Tibial nerve (tissue), 4 donors: Measurements from ENCODE around the gene CLTC. TPM values are rescaled to one million over a fixed set of nuclear protein-coding genes. Genes with fewer than 3 reads are reported as not detected.

Source experiments
- DNase-seq, 2 donors: peaks; one replicate each; pipeline ENCODE4 v3.0.0-alpha.2; 2019; ENCODE audit warnings: low spot score in 2 of 2
- H3K27ac ChIP-seq, 4 donors: fragments of 200-600 bp; sonication (generic) in 3 of 4; one replicate each; pipeline ENCODE4 v1.5.1; 2017 to 2019; ENCODE audit warnings: mild to moderate bottlenecking in 1 of 4
- H3K27me3 ChIP-seq, 2 donors: fragments of 200-600 bp; sonication (generic) in 1 of 2; one replicate each; pipeline versions ENCODE4 v1.5.1 to v1.6.0; 2017 to 2019
- H3K36me3 ChIP-seq, 3 donors: fragments of 200-600 bp; sonication (generic); one replicate each; pipeline ENCODE4 v1.5.1; 2018 to 2019
- H3K4me1 ChIP-seq, 4 donors: fragments of 200-600 bp; sonication (generic) in 3 of 4; one replicate each; pipeline ENCODE4 v1.5.1; 2017 to 2019
- H3K4me3 ChIP-seq, 4 donors: fragments of 200-600 bp; sonication (generic) in 3 of 4; one replicate each; pipeline ENCODE4 v1.5.1; 2017 to 2019; ENCODE audit warnings: mild to moderate bottlenecking in 1 of 4, moderate library complexity in 1 of 4
- H3K9me3 ChIP-seq, 4 donors: fragments of 200-600 bp; sonication (generic) in 3 of 4; one replicate each; pipeline ENCODE4 v1.5.1; 2017 to 2019
- CTCF ChIP-seq, 5 experiments: fragments of 200-600 bp in 3 of 5; fragments of 450-650 bp in 2 of 5; sonication (generic) in 3 of 5; IDR thresholded peaks; one replicate each; pipeline ENCODE4 v1.5.1; 2016 to 2019; ENCODE audit warnings: antibody characterized with exemption in 5 of 5, mild to moderate bottlenecking in 3 of 5, moderate library complexity in 2 of 5
- EP300 ChIP-seq, 2 donors: sonication (generic); formaldehyde crosslinking; IDR thresholded peaks; one replicate each; pipeline ENCODE4 v1.6.1; 2017; ENCODE audit warnings: antibody characterized with exemption in 2 of 2, mild to moderate bottlenecking in 1 of 2
- POLR2A ChIP-seq, 2 donors: fragments of 450-650 bp; IDR thresholded peaks; one replicate each; pipeline ENCODE4 v1.6.1; 2017; ENCODE audit warnings: antibody characterized with exemption in 2 of 2, mild to moderate bottlenecking in 2 of 2, moderate library complexity in 2 of 2
- WGBS, 2 donors: methylation state at CpG; one replicate each; pipeline ENCODE4 v1.1.5; 2018; 5-methylcytosine and 5-hydroxymethylcytosine counted together
- total RNA-seq, 4 donors: library from RNA; depleted of rRNA; stranded (reverse); fragments of >200 nt; gene quantifications; one replicate each; pipeline ENCODE4 v1.1.0, GENCODE V29; 2016

Gene CLTC
- total RNA-seq, 4 donors from 2014 or later: 188 to 245 (median 209) TPM

- no peak for DNase-seq
- TF ChIP-seq POLR2A (IDR thresholded peaks at IDR 0.05) (no peak), EP300 (IDR thresholded peaks at IDR 0.05) (no peak), CTCF (IDR thresholded peaks at IDR 0.05) (no peak)
- peaks cover 0 to 58% (median 32%) of the 10 kb centered on the region in 4 donors for H3K4me1 ChIP-seq
- peaks cover 0 to 22% (median 0%) of the 10 kb centered on the region in 3 donors for H3K36me3 ChIP-seq
- no peaks in the 10 kb centered on the region for H3K9me3 ChIP-seq
- H3K4me3 ChIP-seq: no peak overlapping the region
- H3K27ac ChIP-seq: no peak overlapping the region
- 88 to 91% methylated on average over 1 of the region's 1 CpG for WGBS, 2 donors
- H3K27me3 ChIP-seq: no peaks in the 10 kb centered on the region
Measured at GRCh38 chr17:59642565-59642964, 22.9 kb downstream of the CLTC start.

- WGBS, 2 donors: 69 to 72% methylated on average over 5 of the region's 5 CpGs
- H3K27me3 ChIP-seq: no peaks in the 10 kb centered on the region
- H3K36me3 ChIP-seq: peaks cover 0 to 22% (median 0%) of the 10 kb centered on the region in 3 donors
- no peak overlapping the region for H3K4me3 ChIP-seq
- peaks cover 0 to 50% (median 25%) of the 10 kb centered on the region in 4 donors for H3K4me1 ChIP-seq
- H3K27ac ChIP-seq: no peak overlapping the region
- no peaks in the 10 kb centered on the region for H3K9me3 ChIP-seq
- no peak for TF ChIP-seq CTCF (IDR thresholded peaks at IDR 0.05)
- DNase-seq: no peak
Measured at GRCh38 chr17:59643159-59644140, 23.8 kb downstream of the CLTC start.

- TF ChIP-seq EP300 (IDR thresholded peaks at IDR 0.05): no peak
- TF ChIP-seq CTCF (IDR thresholded peaks at IDR 0.05): no peak
- TF ChIP-seq POLR2A (IDR thresholded peaks at IDR 0.05): no peak
- WGBS, 2 donors: 88% methylated on average over 6 of the region's 6 CpGs
Measured at GRCh38 chr17:59647288-59647687, 27.6 kb downstream of the CLTC start.

GRCh38 chr17:59649886-59650285 is 30.2 kb downstream of the CLTC start:
- Histone ChIP-seq H3K27ac (no peak overlapping the region), H3K36me3 (peaks cover 5 to 74% (median 11%) of the 10 kb centered on the region in 3 donors), H3K27me3 (no peaks in the 10 kb centered on the region), H3K9me3 (peaks cover 0 to 4% (median 1%) of the 10 kb centered on the region in 4 donors), H3K4me1 (peaks cover 0 to 9% (median 1%) of the 10 kb centered on the region in 4 donors), H3K4me3 (no peak overlapping the region)
- no peak for DNase-seq
- TF ChIP-seq POLR2A (IDR thresholded peaks at IDR 0.05) (no peak), CTCF (IDR thresholded peaks at IDR 0.05) (no peak), EP300 (IDR thresholded peaks at IDR 0.05) (no peak)

More at GRCh38 chr17:59647288-59647687, 27.6 kb downstream of the CLTC start:
- Histone ChIP-seq H3K27me3 (no peaks in the 10 kb centered on the region), H3K4me3 (no peak overlapping the region), H3K27ac (no peak overlapping the region), H3K4me1 (peaks cover 0 to 23% (median 12%) of the 10 kb centered on the region in 4 donors), H3K9me3 (peaks cover 0 to 3% (median 0%) of the 10 kb centered on the region in 4 donors), H3K36me3 (peaks cover 0 to 57% (median 4%) of the 10 kb centered on the region in 3 donors)
- no peak for DNase-seq

- no peak for TF ChIP-seq POLR2A (IDR thresholded peaks at IDR 0.05)
- no peak for TF ChIP-seq CTCF (IDR thresholded peaks at IDR 0.05)
- no peak for TF ChIP-seq EP300 (IDR thresholded peaks at IDR 0.05)
- Histone ChIP-seq H3K4me1 (peaks cover 0 to 6% (median 0%) of the 10 kb centered on the region in 4 donors), H3K36me3 (peaks cover 5 to 74% (median 11%) of the 10 kb centered on the region in 3 donors), H3K9me3 (peaks cover 0 to 4% (median 1%) of the 10 kb centered on the region in 4 donors), H3K4me3 (no peak overlapping the region), H3K27me3 (no peaks in the 10 kb centered on the region), H3K27ac (no peak overlapping the region)
- WGBS, 2 donors: 91% methylated on average over 1 of the region's 1 CpG
- DNase-seq: no peak
Measured at GRCh38 chr17:59650642-59651041, 30.9 kb downstream of the CLTC start.
